ENCODE measurements around the gene HAPSTR1.

HAPSTR1 gene

GRCh38 chr16:9092282-9092977 lies 986 bp downstream of the HAPSTR1 start:
- DNase-seq (ENCODE audit: low spot score): peak; percentile 80
- TF ChIP-seq, protein P1, sequence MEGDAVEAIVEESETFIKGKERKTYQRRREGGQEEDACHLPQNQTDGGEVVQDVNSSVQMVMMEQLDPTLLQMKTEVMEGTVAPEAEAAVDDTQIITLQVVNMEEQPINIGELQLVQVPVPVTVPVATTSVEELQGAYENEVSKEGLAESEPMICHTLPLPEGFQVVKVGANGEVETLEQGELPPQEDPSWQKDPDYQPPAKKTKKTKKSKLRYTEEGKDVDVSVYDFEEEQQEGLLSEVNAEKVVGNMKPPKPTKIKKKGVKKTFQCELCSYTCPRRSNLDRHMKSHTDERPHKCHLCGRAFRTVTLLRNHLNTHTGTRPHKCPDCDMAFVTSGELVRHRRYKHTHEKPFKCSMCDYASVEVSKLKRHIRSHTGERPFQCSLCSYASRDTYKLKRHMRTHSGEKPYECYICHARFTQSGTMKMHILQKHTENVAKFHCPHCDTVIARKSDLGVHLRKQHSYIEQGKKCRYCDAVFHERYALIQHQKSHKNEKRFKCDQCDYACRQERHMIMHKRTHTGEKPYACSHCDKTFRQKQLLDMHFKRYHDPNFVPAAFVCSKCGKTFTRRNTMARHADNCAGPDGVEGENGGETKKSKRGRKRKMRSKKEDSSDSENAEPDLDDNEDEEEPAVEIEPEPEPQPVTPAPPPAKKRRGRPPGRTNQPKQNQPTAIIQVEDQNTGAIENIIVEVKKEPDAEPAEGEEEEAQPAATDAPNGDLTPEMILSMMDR (IDR thresholded peaks at IDR 0.05): no peak
- peak overlapping the region; percentile 99 to 100 for H3K27ac ChIP-seq
- H3K4me3 ChIP-seq: peak overlapping the region; percentile 99

GRCh38 chr16:9092978-9093344 lies 1.5 kb downstream of the HAPSTR1 start:
- TF ChIP-seq, protein P1 (IDR thresholded peaks at IDR 0.05): no peak
- no peak for DNase-seq (ENCODE audit: low spot score)
- Histone ChIP-seq H3K4me3 (peak overlapping the region; percentile 99), H3K27ac (peak overlapping the region; percentile 99 to 100)

DNA sequence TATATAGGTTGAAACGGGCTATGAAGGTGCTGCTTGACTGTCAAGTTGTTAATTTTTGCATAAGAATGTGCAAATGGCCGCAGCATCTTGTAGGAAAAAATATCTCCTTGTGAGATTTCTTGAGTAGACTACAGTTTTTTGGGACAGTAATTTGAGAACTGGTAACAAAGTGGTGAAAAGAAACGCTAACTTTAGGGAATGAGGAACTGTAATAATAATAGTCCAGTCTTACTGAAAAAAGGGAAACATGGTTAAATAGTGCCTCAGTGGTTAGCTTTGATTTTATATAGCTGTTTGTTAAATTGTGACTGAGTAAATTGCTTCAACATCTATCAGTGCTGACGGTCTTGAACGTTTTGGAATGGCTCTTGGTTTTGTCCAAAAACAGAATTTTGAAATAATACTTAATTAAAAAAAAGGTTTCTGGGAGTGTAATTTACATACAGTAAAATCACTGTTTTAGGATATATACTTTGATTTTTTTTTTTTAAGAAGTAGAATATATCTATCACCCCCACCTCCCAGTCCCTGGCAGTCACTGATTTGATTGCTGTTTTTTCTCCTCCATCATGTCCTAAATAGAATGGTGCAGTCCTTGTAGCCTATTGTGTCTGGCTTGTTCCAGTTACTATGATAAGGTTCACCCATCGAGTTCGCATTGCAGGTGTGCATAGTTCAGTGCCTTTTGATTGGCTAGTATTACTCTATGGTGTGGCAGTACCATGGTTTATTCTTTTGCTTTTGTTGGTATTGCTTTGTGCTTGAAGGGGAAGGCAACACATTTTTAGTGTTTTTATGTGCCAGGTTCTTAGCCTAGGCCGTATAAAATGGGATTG lies 2.8 kb downstream of the HAPSTR1 start:
- H3K4me3 ChIP-seq: peak overlapping the region; percentile 99
- TF ChIP-seq, protein P1 (IDR thresholded peaks at IDR 0.05): no peak
- peak overlapping the region in 1 of 2 donors; percentile 99 for H3K27ac ChIP-seq
- DNase-seq (ENCODE audit: low spot score): no peak

DNA sequence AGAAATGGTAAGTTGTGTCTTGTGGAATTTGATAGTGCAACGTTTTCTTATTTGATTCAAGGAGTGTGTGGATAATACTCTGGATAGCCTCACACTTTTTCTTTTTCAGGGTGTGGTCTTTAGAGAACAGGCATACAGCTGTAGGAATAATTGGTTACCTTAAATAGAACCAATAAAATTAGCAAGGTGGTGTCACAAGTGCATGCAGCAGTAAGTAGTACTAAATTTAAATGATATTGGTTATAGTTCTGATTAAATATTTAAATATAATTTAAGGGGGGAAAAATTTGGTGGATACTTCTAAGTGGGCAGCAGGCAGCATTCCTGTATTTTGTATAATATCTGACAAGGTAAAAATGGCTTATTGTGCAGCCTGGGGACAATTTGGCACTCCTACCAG lies 3.7 kb downstream of the HAPSTR1 start:
- peak overlapping the region; percentile 99 for H3K4me3 ChIP-seq

DNA sequence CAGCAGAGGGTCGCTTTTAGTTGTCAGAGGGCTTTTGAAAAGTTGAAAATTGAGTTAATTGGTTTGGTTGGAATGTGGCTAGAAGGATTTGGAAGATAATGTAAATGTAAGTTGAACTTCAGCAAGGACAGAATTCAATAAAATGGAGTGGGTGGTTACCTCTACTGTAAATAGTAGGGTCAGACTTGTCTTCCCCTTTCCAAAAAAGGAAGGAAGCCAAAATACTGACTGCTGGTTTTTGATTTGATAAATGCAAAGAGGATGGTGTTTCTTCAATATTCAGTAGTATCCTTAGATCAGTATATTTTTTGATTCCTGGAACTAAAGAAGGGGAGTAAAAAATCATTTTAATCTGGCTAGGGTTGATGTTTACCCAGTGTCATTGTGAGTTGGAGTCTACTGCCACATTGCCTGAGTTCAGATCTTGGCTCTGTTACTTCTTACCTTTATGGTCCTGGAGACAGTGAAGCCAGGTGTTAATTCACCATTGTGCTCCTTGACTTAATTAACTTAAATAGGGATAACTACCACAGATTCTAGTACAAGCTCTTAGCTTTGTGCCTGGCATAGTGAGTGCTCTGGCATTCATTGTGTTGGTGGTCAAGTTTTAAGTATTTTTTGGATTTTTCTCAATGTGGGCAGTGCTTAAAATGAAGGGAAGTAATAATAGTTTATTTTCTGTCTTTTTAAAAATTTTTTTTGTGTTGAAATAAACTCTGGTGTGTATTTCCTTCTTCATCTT lies 4.4 kb downstream of the HAPSTR1 start:
- no peak for DNase-seq (ENCODE audit: low spot score)
- no peak overlapping the region for H3K27ac ChIP-seq
- TF ChIP-seq, protein P1 (IDR thresholded peaks at IDR 0.05): no peak
- peak overlapping the region; percentile 99 for H3K4me3 ChIP-seq

More for the DNA sequence above, 3.7 kb downstream of the HAPSTR1 start:
- no peak for DNase-seq (ENCODE audit: low spot score)
- TF ChIP-seq, protein P1 (IDR thresholded peaks at IDR 0.05): no peak
- no peak overlapping the region for H3K27ac ChIP-seq

DNA sequence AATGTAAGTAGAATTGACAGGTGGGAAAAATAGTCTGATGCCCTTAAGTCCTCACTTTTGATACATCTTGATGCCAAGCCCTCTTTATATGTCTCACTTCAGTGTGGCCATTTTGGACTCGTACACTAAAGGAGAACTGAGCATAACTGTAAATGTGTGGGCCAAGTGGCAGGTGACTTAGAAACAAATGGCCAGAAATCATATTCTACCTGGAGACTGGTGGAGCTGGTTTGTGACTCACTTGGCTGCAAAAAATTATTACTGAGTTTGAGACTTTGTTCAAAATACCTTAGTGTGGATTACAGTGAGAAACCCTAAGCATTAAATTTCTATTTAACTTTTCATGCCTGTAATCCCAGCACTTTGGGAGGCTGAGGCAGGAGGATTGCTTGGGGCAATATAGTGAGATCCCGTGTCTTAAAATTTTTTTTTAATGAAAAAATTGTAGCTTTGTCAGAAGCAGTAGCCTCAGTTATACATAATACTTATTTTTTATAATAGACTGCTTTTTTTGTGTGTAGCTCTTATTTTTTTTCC lies 5.0 kb downstream of the HAPSTR1 start:
- Histone ChIP-seq H3K4me3 (peak overlapping the region; percentile 2), H3K27ac (no peak overlapping the region)
- TF ChIP-seq, protein P1 (IDR thresholded peaks at IDR 0.05): no peak
- DNase-seq (ENCODE audit: low spot score): no peak

Measured in coronary artery (tissue), 2 donors.